CD1c-positive myeloid dendritic cell (primary cell): ENCODE measurements around the gene CLPTM1.
A peak's percentile ranks its signal among the peaks of the same experiment; 100 is the strongest.
"Not testable (repeated sequence)": the region's sequence is repeated elsewhere in the genome, so short reads cannot be mapped to it uniquely, and the experiment has no call there.

Source experiments
- DNase-seq: peaks from one replicate; pipeline ENCODE4 v3.0.0-alpha.2; 2016; ENCODE audit errors: extremely low spot score

The CLPTM1 gene

GRCh38 chr19:44954649-44955504 is at the start of gene CLPTM1:
Gene CLPTM1, plus strand, starts transcription at chr19:44955380. Its CDS starts 16 bp downstream, at chr19:44955396.
- peak; percentile 98 for DNase-seq

GRCh38 chr19:44905437-44906160 is 49.6 kb upstream of the CLPTM1 start, which contains the start of gene APOE:
Gene APOE, plus strand, starts transcription at chr19:44905796. Its CDS starts 829 bp downstream, at chr19:44906625.
- no peak for DNase-seq

GRCh38 chr19:44907613-44908012 is 47.6 kb upstream of the CLPTM1 start:
- DNase-seq: no peak

GRCh38 chr19:44908074-44908835 is 46.9 kb upstream of the CLPTM1 start:
- DNase-seq: no peak

GRCh38 chr19:44908836-44909261 is 46.3 kb upstream of the CLPTM1 start:
- no peak for DNase-seq

- DNase-seq: no peak
These were observed 45.4 kb upstream of the CLPTM1 start for GRCh38 chr19:44909775-44910174.

GRCh38 chr19:44911896-44912295 is 43.3 kb upstream of the CLPTM1 start:
- DNase-seq: not testable (repeated sequence)

- DNase-seq: peak; percentile 18
These were observed 42.3 kb upstream of the CLPTM1 start for GRCh38 chr19:44912854-44913253.

- not testable (repeated sequence) for DNase-seq
These were observed 41.4 kb upstream of the CLPTM1 start for GRCh38 chr19:44913512-44914432.

- DNase-seq: peak; percentile 88
These were observed 40.6 kb upstream of the CLPTM1 start, which contains the start of gene APOC1 for GRCh38 chr19:44914433-44915206. Gene APOC1, plus strand, starts transcription at chr19:44914608. Its CDS starts 284 bp downstream, at chr19:44914892.

- no peak for DNase-seq
These were observed 30.9 kb upstream of the CLPTM1 start for GRCh38 chr19:44924243-44924725.

GRCh38 chr19:44925114-44925891 is 29.9 kb upstream of the CLPTM1 start:
- peak; percentile 64 for DNase-seq

- not testable (repeated sequence) for DNase-seq
These were observed 28.7 kb upstream of the CLPTM1 start for GRCh38 chr19:44926245-44927077.

- DNase-seq: no peak
These were observed 27.4 kb upstream of the CLPTM1 start for GRCh38 chr19:44927746-44928145.

GRCh38 chr19:44930088-44930487 is 25.1 kb upstream of the CLPTM1 start:
- DNase-seq: no peak

GRCh38 chr19:44931541-44931940 is 23.6 kb upstream of the CLPTM1 start:
- no peak for DNase-seq

GRCh38 chr19:44939668-44940067 is 15.5 kb upstream of the CLPTM1 start:
- DNase-seq: no peak

GRCh38 chr19:44942067-44942571 is 13.1 kb upstream of the CLPTM1 start, which contains the start of gene APOC4:
Gene APOC4, plus strand, starts transcription at chr19:44942237. Its CDS starts 41 bp downstream, at chr19:44942278.
- DNase-seq: no peak
